Measurements from ENCODE around the gene EIF3A.
"Not testable (repeated sequence)": the region's sequence is repeated elsewhere in the genome, so short reads cannot be mapped to it uniquely, and the experiment has no call there.

The EIF3A gene

DNA sequence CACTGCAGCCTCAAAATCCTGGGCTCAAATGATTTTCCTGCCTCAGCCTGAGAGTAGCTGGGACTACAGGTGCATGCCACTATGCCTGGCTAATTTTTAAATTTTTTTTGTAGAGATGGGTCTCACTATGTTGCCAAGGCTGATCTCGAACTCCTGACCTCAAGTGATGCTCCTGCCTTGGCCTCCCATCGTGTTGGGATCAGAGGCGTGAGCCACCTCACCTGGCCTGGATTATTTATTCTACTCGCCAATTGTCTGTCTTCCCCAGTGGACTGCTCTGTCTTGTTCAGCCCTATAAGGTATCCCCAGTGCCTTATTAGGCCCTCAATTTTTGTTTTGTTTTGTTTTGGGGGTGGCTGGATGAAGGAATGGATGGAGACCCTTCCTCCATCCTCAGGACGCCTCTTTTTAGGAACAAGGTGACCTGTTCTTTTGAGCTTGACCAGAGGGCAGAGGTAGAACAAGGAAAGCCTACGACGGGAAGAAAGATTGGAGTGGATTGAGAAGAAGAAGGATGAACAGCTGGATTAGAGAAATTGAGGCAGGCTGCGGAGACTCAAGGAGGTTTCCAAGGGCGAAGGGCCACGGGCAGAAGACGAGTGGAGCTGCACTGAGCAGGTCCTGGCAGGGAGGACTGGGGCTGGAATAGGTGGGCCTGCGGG, 22.8 kb upstream of the EIF3A start:
- peak overlapping the region; percentile 87 for H3K27ac ChIP-seq
- no peaks in the 10 kb centered on the region for H3K27me3 ChIP-seq
- peaks cover 46 to 54% of the 10 kb centered on the region in 2 experiments for H3K4me1 ChIP-seq (ENCODE audit: control insufficient read depth in 1 of 2, insufficient read depth in 1 of 2, low read depth in 1 of 2, low read length in 1 of 2)
- H3K36me3 ChIP-seq = peaks cover 4% of the 10 kb centered on the region
- TF ChIP-seq, protein P1, sequence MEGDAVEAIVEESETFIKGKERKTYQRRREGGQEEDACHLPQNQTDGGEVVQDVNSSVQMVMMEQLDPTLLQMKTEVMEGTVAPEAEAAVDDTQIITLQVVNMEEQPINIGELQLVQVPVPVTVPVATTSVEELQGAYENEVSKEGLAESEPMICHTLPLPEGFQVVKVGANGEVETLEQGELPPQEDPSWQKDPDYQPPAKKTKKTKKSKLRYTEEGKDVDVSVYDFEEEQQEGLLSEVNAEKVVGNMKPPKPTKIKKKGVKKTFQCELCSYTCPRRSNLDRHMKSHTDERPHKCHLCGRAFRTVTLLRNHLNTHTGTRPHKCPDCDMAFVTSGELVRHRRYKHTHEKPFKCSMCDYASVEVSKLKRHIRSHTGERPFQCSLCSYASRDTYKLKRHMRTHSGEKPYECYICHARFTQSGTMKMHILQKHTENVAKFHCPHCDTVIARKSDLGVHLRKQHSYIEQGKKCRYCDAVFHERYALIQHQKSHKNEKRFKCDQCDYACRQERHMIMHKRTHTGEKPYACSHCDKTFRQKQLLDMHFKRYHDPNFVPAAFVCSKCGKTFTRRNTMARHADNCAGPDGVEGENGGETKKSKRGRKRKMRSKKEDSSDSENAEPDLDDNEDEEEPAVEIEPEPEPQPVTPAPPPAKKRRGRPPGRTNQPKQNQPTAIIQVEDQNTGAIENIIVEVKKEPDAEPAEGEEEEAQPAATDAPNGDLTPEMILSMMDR (IDR thresholded peaks at IDR 0.05) = no peak
- no peaks in the 10 kb centered on the region for H3K9me3 ChIP-seq
- H3K4me3 ChIP-seq (ENCODE audit: low read depth in 1 of 2, low read length in 1 of 2) = peak overlapping the region in 1 of 2 experiments; percentile 79

DNA sequence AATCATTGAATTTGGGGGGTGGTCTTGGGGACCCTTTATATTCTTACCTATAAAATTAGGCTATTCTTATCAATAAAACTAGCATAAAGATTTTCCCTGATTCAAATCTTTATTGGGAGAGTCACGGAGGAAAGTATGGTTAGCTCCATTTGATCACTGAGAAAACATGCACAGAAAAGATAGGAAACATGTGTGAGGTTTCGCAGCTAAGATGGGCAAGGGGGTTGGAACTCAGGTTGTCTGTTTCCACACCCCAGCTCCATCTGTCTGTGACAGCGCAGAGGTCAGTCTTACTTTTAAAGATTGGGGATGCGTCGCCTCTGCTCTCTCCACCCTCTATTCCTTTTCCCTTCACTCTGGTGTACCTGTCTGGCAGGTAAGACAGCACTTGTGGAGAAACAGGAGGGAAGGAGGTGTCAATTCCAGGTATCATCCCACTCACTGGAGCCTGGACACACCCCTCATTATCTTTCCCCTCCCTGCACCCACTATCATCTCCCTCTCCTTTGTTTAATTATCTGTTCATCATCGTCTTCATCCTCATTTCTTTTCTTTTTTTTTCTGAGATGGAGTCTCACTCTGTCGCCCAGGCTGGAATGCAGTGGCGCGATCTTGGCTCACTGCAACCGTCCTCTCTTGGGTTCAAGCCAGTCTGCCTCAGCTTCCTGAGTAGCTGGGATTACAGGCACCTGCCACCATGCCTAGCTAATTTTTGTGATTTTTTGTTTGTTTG, 20.9 kb upstream of the EIF3A start:
- H3K9me3 ChIP-seq = no peaks in the 10 kb centered on the region
- peaks cover 27 to 37% of the 10 kb centered on the region in 2 experiments for H3K4me1 ChIP-seq (ENCODE audit: control insufficient read depth in 1 of 2, insufficient read depth in 1 of 2, low read depth in 1 of 2, low read length in 1 of 2)
- TF ChIP-seq, protein P1 (IDR thresholded peaks at IDR 0.05) = no peak
- H3K27ac ChIP-seq = no peak overlapping the region
- H3K36me3 ChIP-seq = no peaks in the 10 kb centered on the region
- H3K4me3 ChIP-seq (ENCODE audit: low read depth in 1 of 2, low read length in 1 of 2) = no peak overlapping the region
- H3K27me3 ChIP-seq = no peaks in the 10 kb centered on the region

DNA sequence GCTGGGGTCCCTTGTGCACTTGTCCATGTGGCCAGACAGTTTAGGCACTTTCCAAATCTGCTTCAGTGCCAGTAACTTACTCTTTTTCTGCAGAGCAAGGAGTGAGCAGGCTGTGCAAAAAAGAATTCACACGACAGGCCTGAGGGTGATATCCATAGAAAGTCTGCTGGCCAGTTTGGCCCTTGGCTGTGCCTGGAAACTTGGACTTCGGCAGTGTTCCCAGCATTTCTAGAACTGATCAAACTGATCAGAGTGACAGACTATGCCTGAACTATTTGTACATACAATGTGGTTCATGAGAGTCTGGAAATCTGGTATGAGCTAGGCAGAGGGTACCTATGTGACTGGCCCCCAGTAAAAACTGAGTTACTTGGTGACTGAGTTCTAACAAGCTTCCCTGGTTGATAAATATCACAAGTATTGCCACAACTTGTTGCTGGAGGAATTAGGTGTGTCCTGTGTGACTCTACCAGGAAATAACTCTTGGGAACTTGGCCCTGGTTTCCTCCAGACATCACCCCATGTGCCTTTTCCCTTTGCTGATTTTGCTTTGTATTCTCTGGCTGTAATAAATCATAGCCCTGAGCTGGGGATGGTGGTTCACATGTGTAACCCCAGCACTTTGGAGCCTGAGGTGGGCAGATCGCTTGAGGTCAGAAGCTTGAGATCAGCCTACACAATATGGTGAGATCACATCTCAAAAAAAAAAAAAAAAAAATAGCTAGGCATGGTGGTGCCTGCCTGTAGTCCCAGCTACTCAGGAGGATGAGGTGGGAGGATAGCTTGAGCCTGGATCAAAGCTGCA, 20.0 kb upstream of the EIF3A start:
- Histone ChIP-seq H3K27ac (peak overlapping the region; percentile 52), H3K36me3 (no peaks in the 10 kb centered on the region), H3K9me3 (no peaks in the 10 kb centered on the region), H3K4me1 (ENCODE audit: control insufficient read depth in 1 of 2, insufficient read depth in 1 of 2, low read depth in 1 of 2, low read length in 1 of 2) (peaks cover 18 to 28% of the 10 kb centered on the region in 2 experiments), H3K4me3 (ENCODE audit: low read depth in 1 of 2, low read length in 1 of 2) (no peak overlapping the region), H3K27me3 (no peaks in the 10 kb centered on the region)
- TF ChIP-seq, protein P1 (IDR thresholded peaks at IDR 0.05) = no peak

DNA sequence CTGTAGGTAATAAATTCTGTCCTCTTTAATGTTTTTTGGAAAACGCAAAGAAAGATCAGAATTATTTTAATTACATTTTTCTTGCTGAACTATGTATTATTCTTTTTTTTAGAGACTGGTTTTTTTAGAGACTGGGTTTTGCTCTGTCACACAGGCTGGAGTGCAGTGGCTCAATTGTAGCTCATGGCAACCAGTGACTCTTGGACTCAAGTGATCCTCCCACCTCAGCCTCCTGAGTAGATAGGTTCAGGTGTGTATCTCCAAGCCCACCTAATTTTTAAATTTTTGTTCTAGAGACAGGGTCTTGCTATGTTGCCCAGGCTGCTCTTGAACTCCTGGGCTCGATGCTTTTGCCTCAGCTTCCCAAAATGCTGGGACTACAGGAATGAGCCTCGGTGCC, 18.0 kb upstream of the EIF3A start:
- TF ChIP-seq, protein P1 (IDR thresholded peaks at IDR 0.05) = no peak
- no peaks in the 10 kb centered on the region for H3K9me3 ChIP-seq
- no peaks in the 10 kb centered on the region for H3K27me3 ChIP-seq

DNA sequence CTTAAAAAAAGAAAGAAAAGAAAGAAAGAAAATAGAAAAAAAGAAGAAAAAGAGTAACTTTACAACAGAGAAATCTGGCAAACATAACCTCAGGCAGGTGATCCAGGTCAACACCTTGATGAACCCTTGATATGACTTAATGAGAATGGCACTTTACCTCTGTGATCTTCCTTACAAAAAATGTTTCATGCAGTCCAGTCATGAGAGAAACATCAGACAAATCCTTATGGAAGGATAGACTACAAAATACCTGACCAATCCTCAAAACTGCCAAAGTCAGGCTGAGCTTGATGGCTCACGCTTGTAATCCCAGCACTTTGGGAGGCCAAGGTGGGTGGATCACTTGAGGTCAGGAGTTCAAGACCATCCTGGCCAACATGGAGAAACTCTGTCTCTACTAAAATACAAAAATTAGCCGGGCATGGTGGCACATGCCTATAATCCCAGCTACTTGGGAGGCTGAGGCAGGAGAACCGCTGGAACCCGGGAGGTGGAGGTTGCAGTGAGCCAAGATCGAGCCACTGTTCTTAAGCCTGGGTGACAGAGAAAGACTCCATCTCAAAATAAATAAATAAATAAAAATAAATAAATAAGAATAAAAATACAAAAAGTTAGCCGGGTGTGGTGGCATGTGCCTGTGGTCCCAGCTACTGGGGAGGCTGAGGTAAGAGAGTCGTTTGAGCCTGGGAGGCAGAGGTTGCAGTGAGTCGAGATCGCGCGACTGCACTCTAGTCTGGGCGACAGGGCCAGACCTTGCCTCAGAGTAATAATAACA, 16.2 kb upstream of the EIF3A start:
- H3K36me3 ChIP-seq; H3K9me3 ChIP-seq; H3K27ac ChIP-seq; H3K27me3 ChIP-seq; H3K4me3 ChIP-seq (ENCODE audit: low read depth in 1 of 2, low read length in 1 of 2): not testable (repeated sequence)
- peaks cover 7 to 17% of the 10 kb centered on the region in 2 experiments for H3K4me1 ChIP-seq (ENCODE audit: control insufficient read depth in 1 of 2, insufficient read depth in 1 of 2, low read depth in 1 of 2, low read length in 1 of 2)

More for the DNA sequence above, 18.0 kb upstream of the EIF3A start:
- Histone ChIP-seq H3K4me3 (ENCODE audit: low read depth in 1 of 2, low read length in 1 of 2) (no peak overlapping the region), H3K36me3 (no peaks in the 10 kb centered on the region), H3K27ac (no peak overlapping the region), H3K4me1 (ENCODE audit: control insufficient read depth in 1 of 2, insufficient read depth in 1 of 2, low read depth in 1 of 2, low read length in 1 of 2) (peaks cover 7 to 17% of the 10 kb centered on the region in 2 experiments)

All from neutrophil (primary cell).